Kidney (tissue), 14 donors: ENCODE results near the gene PHYHD1. TPM values are rescaled to one million over a fixed set of nuclear protein-coding genes. Genes with fewer than 3 reads are reported as not detected.

Experiments used
- DNase-seq, 5 donors: peaks; one replicate each; pipeline ENCODE4 v3.0.0-alpha.2; 2013 to 2020
- FAIRE-seq: peaks from 2 replicates; lab custom pipeline; 2012; peaks lifted over from hg19 to GRCh38; lab: Jason Lieb, UNC
- H3K27ac ChIP-seq, 2 donors: one replicate each; pipeline ENCODE4 v1.7.0; 2013; ENCODE audit warnings: low read depth in 2 of 2, low read length in 2 of 2, inconsistent platforms in 1 of 2
- H3K27me3 ChIP-seq: one replicate; pipeline ENCODE4 v1.7.1; 2013; ENCODE audit warnings: low read length, inconsistent platforms; ENCODE audit not compliant: control insufficient read depth, insufficient read depth
- H3K36me3 ChIP-seq, 3 donors: one replicate each; pipeline versions ENCODE4 v1.7.0 to v1.7.1; 2013; ENCODE audit warnings: low read length in 3 of 3, control low read depth in 1 of 3, inconsistent platforms in 1 of 3; ENCODE audit not compliant: insufficient read depth in 3 of 3, control insufficient read depth in 2 of 3
- H3K4me1 ChIP-seq, 3 donors: one replicate each; pipeline versions ENCODE4 v1.7.0 to v1.7.1; 2013; ENCODE audit warnings: low read length in 3 of 3, inconsistent platforms in 1 of 3, low read depth in 1 of 3; ENCODE audit not compliant: control insufficient read depth in 2 of 3, insufficient read depth in 2 of 3
- H3K4me3 ChIP-seq, 3 donors: one replicate each; pipeline versions ENCODE4 v1.7.0 to v1.8.1; 2013; ENCODE audit warnings: low read length in 3 of 3, control low read depth in 1 of 3, inconsistent platforms in 1 of 3
- H3K9ac ChIP-seq, 3 donors: one replicate each; pipeline versions ENCODE4 v1.7.0 to v1.7.1; 2013; ENCODE audit warnings: low read length in 3 of 3, control low read depth in 1 of 3, inconsistent platforms in 1 of 3
- H3K9me3 ChIP-seq, 3 donors: one replicate each; pipeline versions ENCODE4 v1.7.0 to v1.7.1; 2013; ENCODE audit warnings: low read length in 3 of 3, control low read depth in 1 of 3, inconsistent platforms in 1 of 3; ENCODE audit not compliant: control insufficient read depth in 2 of 3, insufficient read depth in 1 of 3
- intact Hi-C: fragments of 100-400 bp; cut with DNase I; formaldehyde crosslinking; loops from one replicate; pipeline ENCODE4 v1.11.1; 2022
- polyA plus RNA-seq: library from polyadenylated mRNA; stranded (reverse); fragments of 350-450 nt; fragmentation: Illumina TruSeq; extraction: RNeasy Lipid Tissue Mini Kit (QIAGEN cat#74804); gene quantifications from one replicate; pipeline ENCODE4 v1.2.3, GENCODE V29; 2014; ENCODE audit warnings: low read depth, low replicate concordance; ENCODE audit not compliant: insufficient read depth
- total RNA-seq: library from RNA; stranded (reverse); fragmentation: NEBNext Ultra II Directional; extraction: Animal tissue kit (Norgen Biotek cat#: 25700); gene quantifications from one replicate; pipeline ENCODE4 v1.2.1, GENCODE V29; 2021
- TF ChIP-seq, protein P1 (sequence below): IDR thresholded peaks from 3 replicates; pipeline ENCODE4 v1.5.1; 2012; ENCODE audit warnings: mild to moderate bottlenecking, moderate library complexity, borderline replicate concordance; ENCODE audit not compliant: insufficient read depth; ENCODE audit errors: extremely low read depth
- donor health status: control.
- donor health status: control.
- donor health status: control.
- donor health status: control.
- donor health status: control.
- donor health status: DM: yes; HTN: yes; CAD: no.
- donor health status: Normal renal cell carcinoma (clear cell type).

PHYHD1 gene
- total and polyA plus RNA-seq, 2 donors from 2014 or later = 59.0 to 122 TPM

DNA sequence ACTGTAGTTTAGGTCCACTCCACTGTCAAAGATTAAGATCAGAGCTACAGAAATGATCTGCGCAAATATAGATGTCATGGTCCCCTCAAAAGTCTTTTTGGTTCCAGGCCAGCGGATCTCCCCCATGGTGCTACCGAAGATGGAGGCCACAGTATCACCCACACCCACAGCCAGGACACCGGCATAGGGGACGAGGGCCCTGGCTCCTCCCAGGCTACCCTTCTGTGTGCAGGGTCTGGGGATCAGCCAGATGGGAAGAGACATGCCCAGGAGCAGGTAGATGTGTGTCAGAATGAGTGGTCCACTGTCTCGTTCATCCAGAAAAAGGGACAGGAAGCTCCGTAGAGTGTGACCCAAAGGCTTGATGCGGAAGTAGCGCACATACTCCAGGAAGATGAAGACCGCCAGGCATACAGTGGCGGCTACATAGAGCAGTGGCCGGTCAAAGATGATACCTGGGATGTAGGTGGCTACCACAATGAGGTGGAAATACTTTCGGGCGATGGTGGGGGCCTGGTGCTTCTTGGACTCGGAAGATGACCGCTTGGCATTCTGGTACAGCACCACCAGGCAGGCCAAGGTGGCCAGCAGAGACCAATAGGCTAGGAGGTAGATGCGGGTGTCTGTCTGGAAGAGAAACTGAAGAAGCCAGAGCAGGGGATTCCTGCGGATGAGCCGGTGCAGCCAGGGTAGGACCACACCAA is 25.2 kb downstream of the PHYHD1 start:
- no peak overlapping the region for H3K27ac ChIP-seq
- TF ChIP-seq, protein P1, sequence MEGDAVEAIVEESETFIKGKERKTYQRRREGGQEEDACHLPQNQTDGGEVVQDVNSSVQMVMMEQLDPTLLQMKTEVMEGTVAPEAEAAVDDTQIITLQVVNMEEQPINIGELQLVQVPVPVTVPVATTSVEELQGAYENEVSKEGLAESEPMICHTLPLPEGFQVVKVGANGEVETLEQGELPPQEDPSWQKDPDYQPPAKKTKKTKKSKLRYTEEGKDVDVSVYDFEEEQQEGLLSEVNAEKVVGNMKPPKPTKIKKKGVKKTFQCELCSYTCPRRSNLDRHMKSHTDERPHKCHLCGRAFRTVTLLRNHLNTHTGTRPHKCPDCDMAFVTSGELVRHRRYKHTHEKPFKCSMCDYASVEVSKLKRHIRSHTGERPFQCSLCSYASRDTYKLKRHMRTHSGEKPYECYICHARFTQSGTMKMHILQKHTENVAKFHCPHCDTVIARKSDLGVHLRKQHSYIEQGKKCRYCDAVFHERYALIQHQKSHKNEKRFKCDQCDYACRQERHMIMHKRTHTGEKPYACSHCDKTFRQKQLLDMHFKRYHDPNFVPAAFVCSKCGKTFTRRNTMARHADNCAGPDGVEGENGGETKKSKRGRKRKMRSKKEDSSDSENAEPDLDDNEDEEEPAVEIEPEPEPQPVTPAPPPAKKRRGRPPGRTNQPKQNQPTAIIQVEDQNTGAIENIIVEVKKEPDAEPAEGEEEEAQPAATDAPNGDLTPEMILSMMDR = no peak
- peaks cover 0 to 17% (median 4%) of the 10 kb centered on the region in 3 donors for H3K4me1 ChIP-seq
- H3K9me3 ChIP-seq = no peaks in the 10 kb centered on the region
- H3K4me3 ChIP-seq = peak overlapping the region in 1 of 3 donors; percentile 88
- peaks cover 0 to 6% (median 0%) of the 10 kb centered on the region in 3 donors for H3K36me3 ChIP-seq
- H3K27me3 ChIP-seq = no peaks in the 10 kb centered on the region
- no peak for FAIRE-seq
- H3K9ac ChIP-seq = no peak overlapping the region
- intact Hi-C loops = no loop called here
- DNase-seq = peak in 1 of 5 donors; percentile 59

DNA sequence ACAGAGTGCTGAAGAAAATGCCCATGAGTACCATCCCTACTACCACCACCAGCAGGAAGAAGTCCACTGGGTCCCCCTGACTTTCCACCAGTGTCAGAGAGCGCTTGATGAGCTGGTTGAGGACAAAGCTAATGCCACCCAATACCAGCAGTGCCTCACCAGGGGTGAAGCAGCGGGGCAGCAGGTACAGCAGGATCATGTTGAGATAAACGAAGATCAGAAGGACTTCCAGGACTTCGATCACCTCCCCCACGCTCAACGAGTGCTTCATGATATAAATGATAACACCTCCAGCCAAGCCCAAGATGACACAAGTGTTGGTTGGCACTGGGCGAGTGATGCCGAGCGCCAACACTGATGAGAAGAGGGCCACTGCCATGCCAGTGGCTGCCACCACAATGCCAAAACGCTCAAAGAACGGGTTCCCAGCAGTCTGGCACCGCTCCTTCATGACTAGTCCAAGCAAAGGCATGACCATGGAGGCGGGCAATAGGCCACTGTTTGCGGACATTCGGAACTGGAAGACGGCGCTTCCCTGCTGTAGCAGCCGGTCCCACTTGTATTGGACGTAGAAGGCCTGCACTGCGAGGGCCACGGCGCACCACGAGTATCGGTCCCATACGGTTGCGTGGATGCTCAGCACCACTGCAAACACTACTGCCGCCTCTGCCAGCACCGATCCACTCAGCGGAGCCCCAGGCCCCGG is 25.9 kb downstream of the PHYHD1 start:
- Histone ChIP-seq H3K27me3 (no peaks in the 10 kb centered on the region), H3K36me3 (peaks cover 0 to 6% (median 0%) of the 10 kb centered on the region in 3 donors), H3K4me1 (peaks cover 0 to 17% (median 4%) of the 10 kb centered on the region in 3 donors), H3K9ac (peak overlapping the region; percentile 57 to 88 (median 74)), H3K27ac (peak overlapping the region in 1 of 2 donors; percentile 89), H3K4me3 (peak overlapping the region; percentile 69 to 88 (median 75)), H3K9me3 (no peaks in the 10 kb centered on the region)
- intact Hi-C loops = no loop called here
- TF ChIP-seq, protein P1 = no peak
- no peak for DNase-seq
- FAIRE-seq = no peak

GRCh38 chr9:128947277-128947526 is 26.4 kb downstream of the PHYHD1 start:
- Histone ChIP-seq H3K4me3 (peak overlapping the region; percentile 69 to 88 (median 75)), H3K27me3 (no peaks in the 10 kb centered on the region), H3K27ac (peak overlapping the region in 1 of 2 donors; percentile 89), H3K9ac (peak overlapping the region; percentile 57 to 88 (median 74)), H3K4me1 (peaks cover 0 to 17% (median 4%) of the 10 kb centered on the region in 3 donors), H3K36me3 (peaks cover 0 to 6% (median 0%) of the 10 kb centered on the region in 3 donors), H3K9me3 (no peaks in the 10 kb centered on the region)
- FAIRE-seq (no peak), DNase-seq (no peak)
- intact Hi-C loops = no loop called here
- TF ChIP-seq, protein P1 = no peak
